ENCODE results near the gene OTC.

Gene OTC

GRCh38 chrX:38382663-38383062, 30.3 kb downstream of the OTC start:
- H3K27ac ChIP-seq (ENCODE audit: low read depth, low read length) = no peak overlapping the region
- H3K36me3 ChIP-seq (ENCODE audit: control insufficient read depth in 1 of 2, insufficient read depth in 2 of 2, low read length in 2 of 2) = peaks cover 0 to 6% of the 10 kb centered on the region in 2 donors
- H3K27me3 ChIP-seq (ENCODE audit: control insufficient read depth in 1 of 2, insufficient read depth in 2 of 2, low read length in 2 of 2) = no peaks in the 10 kb centered on the region
- H3K4me3 ChIP-seq (ENCODE audit: low read depth in 1 of 2, low read length in 2 of 2) = no peak overlapping the region
- H3K4me1 ChIP-seq (ENCODE audit: control insufficient read depth in 1 of 2, insufficient read depth in 2 of 2, low read length in 2 of 2) = no peaks in the 10 kb centered on the region
- no peak overlapping the region for H3K9ac ChIP-seq (ENCODE audit: low read depth in 1 of 2, low read length in 2 of 2)
- H3K9me3 ChIP-seq (ENCODE audit: control insufficient read depth in 1 of 2, low read length in 2 of 2) = no peaks in the 10 kb centered on the region

- H3K9ac ChIP-seq (ENCODE audit: low read depth in 1 of 2, low read length in 2 of 2) = no peak overlapping the region
- H3K4me3 ChIP-seq (ENCODE audit: low read depth in 1 of 2, low read length in 2 of 2) = no peak overlapping the region
- no peaks in the 10 kb centered on the region for H3K9me3 ChIP-seq (ENCODE audit: control insufficient read depth in 1 of 2, low read length in 2 of 2)
- no peaks in the 10 kb centered on the region for H3K27me3 ChIP-seq (ENCODE audit: control insufficient read depth in 1 of 2, insufficient read depth in 2 of 2, low read length in 2 of 2)
- H3K36me3 ChIP-seq (ENCODE audit: control insufficient read depth in 1 of 2, insufficient read depth in 2 of 2, low read length in 2 of 2) = peaks cover 2 to 6% of the 10 kb centered on the region in 2 donors
- no peaks in the 10 kb centered on the region for H3K4me1 ChIP-seq (ENCODE audit: control insufficient read depth in 1 of 2, insufficient read depth in 2 of 2, low read length in 2 of 2)
- no peak overlapping the region for H3K27ac ChIP-seq (ENCODE audit: low read depth, low read length)
These were observed 48.0 kb downstream of the OTC start for GRCh38 chrX:38400389-38400910.

GRCh38 chrX:38402118-38402517, 49.7 kb downstream of the OTC start:
- Histone ChIP-seq H3K36me3 (ENCODE audit: control insufficient read depth in 1 of 2, insufficient read depth in 2 of 2, low read length in 2 of 2) (peaks cover 6% of the 10 kb centered on the region in 2 donors), H3K27me3 (ENCODE audit: control insufficient read depth in 1 of 2, insufficient read depth in 2 of 2, low read length in 2 of 2) (no peaks in the 10 kb centered on the region), H3K27ac (ENCODE audit: low read depth, low read length) (no peak overlapping the region), H3K4me1 (ENCODE audit: control insufficient read depth in 1 of 2, insufficient read depth in 2 of 2, low read length in 2 of 2) (no peaks in the 10 kb centered on the region), H3K9ac (ENCODE audit: low read depth in 1 of 2, low read length in 2 of 2) (no peak overlapping the region), H3K9me3 (ENCODE audit: control insufficient read depth in 1 of 2, low read length in 2 of 2) (no peaks in the 10 kb centered on the region), H3K4me3 (ENCODE audit: low read depth in 1 of 2, low read length in 2 of 2) (no peak overlapping the region)

- Histone ChIP-seq H3K4me1 (ENCODE audit: control insufficient read depth in 1 of 2, insufficient read depth in 2 of 2, low read length in 2 of 2) (no peaks in the 10 kb centered on the region), H3K36me3 (ENCODE audit: control insufficient read depth in 1 of 2, insufficient read depth in 2 of 2, low read length in 2 of 2) (peaks cover 3 to 6% of the 10 kb centered on the region in 2 donors), H3K9me3 (ENCODE audit: control insufficient read depth in 1 of 2, low read length in 2 of 2) (no peaks in the 10 kb centered on the region), H3K9ac (ENCODE audit: low read depth in 1 of 2, low read length in 2 of 2) (no peak overlapping the region), H3K4me3 (ENCODE audit: low read depth in 1 of 2, low read length in 2 of 2) (no peak overlapping the region), H3K27ac (ENCODE audit: low read depth, low read length) (no peak overlapping the region), H3K27me3 (ENCODE audit: control insufficient read depth in 1 of 2, insufficient read depth in 2 of 2, low read length in 2 of 2) (no peaks in the 10 kb centered on the region)
These were observed 51.4 kb downstream of the OTC start for GRCh38 chrX:38403834-38404233.

- H3K4me1 ChIP-seq (ENCODE audit: control insufficient read depth in 1 of 2, insufficient read depth in 2 of 2, low read length in 2 of 2) = no peaks in the 10 kb centered on the region
- H3K27ac ChIP-seq (ENCODE audit: low read depth, low read length) = no peak overlapping the region
- no peaks in the 10 kb centered on the region for H3K27me3 ChIP-seq (ENCODE audit: control insufficient read depth in 1 of 2, insufficient read depth in 2 of 2, low read length in 2 of 2)
- H3K36me3 ChIP-seq (ENCODE audit: control insufficient read depth in 1 of 2, insufficient read depth in 2 of 2, low read length in 2 of 2) = peaks cover 3 to 6% of the 10 kb centered on the region in 2 donors
- no peak overlapping the region for H3K4me3 ChIP-seq (ENCODE audit: low read depth in 1 of 2, low read length in 2 of 2)
- H3K9ac ChIP-seq (ENCODE audit: low read depth in 1 of 2, low read length in 2 of 2) = no peak overlapping the region
- H3K9me3 ChIP-seq (ENCODE audit: control insufficient read depth in 1 of 2, low read length in 2 of 2) = no peaks in the 10 kb centered on the region
These were observed 54.7 kb downstream of the OTC start for GRCh38 chrX:38407126-38407525.

GRCh38 chrX:38409289-38409688, 56.9 kb downstream of the OTC start:
- Histone ChIP-seq H3K4me3 (ENCODE audit: low read depth in 1 of 2, low read length in 2 of 2) (no peak overlapping the region), H3K27me3 (ENCODE audit: control insufficient read depth in 1 of 2, insufficient read depth in 2 of 2, low read length in 2 of 2) (no peaks in the 10 kb centered on the region), H3K27ac (ENCODE audit: low read depth, low read length) (no peak overlapping the region), H3K9ac (ENCODE audit: low read depth in 1 of 2, low read length in 2 of 2) (no peak overlapping the region), H3K36me3 (ENCODE audit: control insufficient read depth in 1 of 2, insufficient read depth in 2 of 2, low read length in 2 of 2) (peaks cover under 1 to 3% of the 10 kb centered on the region in 2 donors), H3K4me1 (ENCODE audit: control insufficient read depth in 1 of 2, insufficient read depth in 2 of 2, low read length in 2 of 2) (no peaks in the 10 kb centered on the region), H3K9me3 (ENCODE audit: control insufficient read depth in 1 of 2, low read length in 2 of 2) (no peaks in the 10 kb centered on the region)

GRCh38 chrX:38426785-38427184, 74.4 kb downstream of the OTC start:
- Histone ChIP-seq H3K9me3 (ENCODE audit: control insufficient read depth in 1 of 2, low read length in 2 of 2) (no peaks in the 10 kb centered on the region), H3K4me1 (ENCODE audit: control insufficient read depth in 1 of 2, insufficient read depth in 2 of 2, low read length in 2 of 2) (no peaks in the 10 kb centered on the region), H3K27ac (ENCODE audit: low read depth, low read length) (no peak overlapping the region), H3K9ac (ENCODE audit: low read depth in 1 of 2, low read length in 2 of 2) (no peak overlapping the region), H3K4me3 (ENCODE audit: low read depth in 1 of 2, low read length in 2 of 2) (no peak overlapping the region), H3K27me3 (ENCODE audit: control insufficient read depth in 1 of 2, insufficient read depth in 2 of 2, low read length in 2 of 2) (no peaks in the 10 kb centered on the region), H3K36me3 (ENCODE audit: control insufficient read depth in 1 of 2, insufficient read depth in 2 of 2, low read length in 2 of 2) (no peaks in the 10 kb centered on the region)

- no peak overlapping the region for H3K27ac ChIP-seq (ENCODE audit: low read depth, low read length)
- H3K4me3 ChIP-seq (ENCODE audit: low read depth in 1 of 2, low read length in 2 of 2) = no peak overlapping the region
- H3K9me3 ChIP-seq (ENCODE audit: control insufficient read depth in 1 of 2, low read length in 2 of 2) = no peaks in the 10 kb centered on the region
- H3K9ac ChIP-seq (ENCODE audit: low read depth in 1 of 2, low read length in 2 of 2) = no peak overlapping the region
- H3K36me3 ChIP-seq (ENCODE audit: control insufficient read depth in 1 of 2, insufficient read depth in 2 of 2, low read length in 2 of 2) = no peaks in the 10 kb centered on the region
- no peaks in the 10 kb centered on the region for H3K4me1 ChIP-seq (ENCODE audit: control insufficient read depth in 1 of 2, insufficient read depth in 2 of 2, low read length in 2 of 2)
- no peaks in the 10 kb centered on the region for H3K27me3 ChIP-seq (ENCODE audit: control insufficient read depth in 1 of 2, insufficient read depth in 2 of 2, low read length in 2 of 2)
These were observed 79.1 kb downstream of the OTC start for GRCh38 chrX:38431525-38431924.

- no peaks in the 10 kb centered on the region for H3K27me3 ChIP-seq (ENCODE audit: control insufficient read depth in 1 of 2, insufficient read depth in 2 of 2, low read length in 2 of 2)
- no peaks in the 10 kb centered on the region for H3K4me1 ChIP-seq (ENCODE audit: control insufficient read depth in 1 of 2, insufficient read depth in 2 of 2, low read length in 2 of 2)
- H3K4me3 ChIP-seq (ENCODE audit: low read depth in 1 of 2, low read length in 2 of 2) = no peak overlapping the region
- no peaks in the 10 kb centered on the region for H3K36me3 ChIP-seq (ENCODE audit: control insufficient read depth in 1 of 2, insufficient read depth in 2 of 2, low read length in 2 of 2)
- H3K9me3 ChIP-seq (ENCODE audit: control insufficient read depth in 1 of 2, low read length in 2 of 2) = no peaks in the 10 kb centered on the region
- H3K9ac ChIP-seq (ENCODE audit: low read depth in 1 of 2, low read length in 2 of 2) = no peak overlapping the region
- H3K27ac ChIP-seq (ENCODE audit: low read depth, low read length) = no peak overlapping the region
These were observed 82.7 kb downstream of the OTC start for GRCh38 chrX:38435130-38435529.

- H3K36me3 ChIP-seq (ENCODE audit: control insufficient read depth in 1 of 2, insufficient read depth in 2 of 2, low read length in 2 of 2) = no peaks in the 10 kb centered on the region
- no peak overlapping the region for H3K27ac ChIP-seq (ENCODE audit: low read depth, low read length)
- no peaks in the 10 kb centered on the region for H3K27me3 ChIP-seq (ENCODE audit: control insufficient read depth in 1 of 2, insufficient read depth in 2 of 2, low read length in 2 of 2)
- H3K9ac ChIP-seq (ENCODE audit: low read depth in 1 of 2, low read length in 2 of 2) = no peak overlapping the region
- no peak overlapping the region for H3K4me3 ChIP-seq (ENCODE audit: low read depth in 1 of 2, low read length in 2 of 2)
- H3K4me1 ChIP-seq (ENCODE audit: control insufficient read depth in 1 of 2, insufficient read depth in 2 of 2, low read length in 2 of 2) = no peaks in the 10 kb centered on the region
- no peaks in the 10 kb centered on the region for H3K9me3 ChIP-seq (ENCODE audit: control insufficient read depth in 1 of 2, low read length in 2 of 2)
These were observed 84.7 kb downstream of the OTC start for GRCh38 chrX:38437093-38437492.

- H3K27ac ChIP-seq (ENCODE audit: low read depth, low read length) = no peak overlapping the region
- no peaks in the 10 kb centered on the region for H3K36me3 ChIP-seq (ENCODE audit: control insufficient read depth in 1 of 2, insufficient read depth in 2 of 2, low read length in 2 of 2)
- no peak overlapping the region for H3K9ac ChIP-seq (ENCODE audit: low read depth in 1 of 2, low read length in 2 of 2)
- H3K4me3 ChIP-seq (ENCODE audit: low read depth in 1 of 2, low read length in 2 of 2) = no peak overlapping the region
- no peaks in the 10 kb centered on the region for H3K27me3 ChIP-seq (ENCODE audit: control insufficient read depth in 1 of 2, insufficient read depth in 2 of 2, low read length in 2 of 2)
- no peaks in the 10 kb centered on the region for H3K9me3 ChIP-seq (ENCODE audit: control insufficient read depth in 1 of 2, low read length in 2 of 2)
- H3K4me1 ChIP-seq (ENCODE audit: control insufficient read depth in 1 of 2, insufficient read depth in 2 of 2, low read length in 2 of 2) = no peaks in the 10 kb centered on the region
These were observed 85.9 kb downstream of the OTC start for GRCh38 chrX:38438321-38438720.

Data from duodenal mucosa (tissue), 2 donors.